ENCODE measurements around the gene OGA.

The OGA gene

GRCh38 chr10:101839416-101840063 is 21.3 kb upstream of the OGA start:
- TF ChIP-seq CTCF (IDR thresholded peaks at IDR 0.05): no peak
- Mint-ChIP-seq H3K9me3 (no peaks in the 10 kb centered on the region), H3K27ac (no peak overlapping the region), H3K27me3 (ENCODE audit: low read depth, poor library complexity) (peaks cover 42% of the 10 kb centered on the region), H3K36me3 (ENCODE audit: low read depth) (no peaks in the 10 kb centered on the region), H3K4me3 (peak overlapping the region; percentile 75), H3K4me1 (peaks cover 66% of the 10 kb centered on the region)
- DNase-seq: peak; percentile 71

- Mint-ChIP-seq H3K36me3 (ENCODE audit: low read depth) (no peaks in the 10 kb centered on the region), H3K4me3 (peak overlapping the region; percentile 75), H3K27me3 (ENCODE audit: low read depth, poor library complexity) (peaks cover 38% of the 10 kb centered on the region), H3K9me3 (no peaks in the 10 kb centered on the region), H3K27ac (no peak overlapping the region), H3K4me1 (peaks cover 66% of the 10 kb centered on the region)
- TF ChIP-seq CTCF (IDR thresholded peaks at IDR 0.05): no peak
- DNase-seq: no peak
Measured at GRCh38 chr10:101839002-101839401, 20.8 kb upstream of the OGA start.

- DNase-seq: peak; percentile 26
- Mint-ChIP-seq H3K36me3 (ENCODE audit: low read depth) (no peaks in the 10 kb centered on the region), H3K4me3 (peak overlapping the region; percentile 75), H3K27me3 (ENCODE audit: low read depth, poor library complexity) (peaks cover 36% of the 10 kb centered on the region), H3K27ac (peak overlapping the region; percentile 58), H3K9me3 (no peaks in the 10 kb centered on the region), H3K4me1 (peaks cover 69% of the 10 kb centered on the region)
- no peak for TF ChIP-seq CTCF (IDR thresholded peaks at IDR 0.05)
Measured at GRCh38 chr10:101838416-101838970, 20.2 kb upstream of the OGA start.

GRCh38 chr10:101837748-101838147 is 19.5 kb upstream of the OGA start:
- Mint-ChIP-seq H3K9me3 (no peaks in the 10 kb centered on the region), H3K27ac (peak overlapping the region; percentile 58), H3K27me3 (ENCODE audit: low read depth, poor library complexity) (peaks cover 31% of the 10 kb centered on the region), H3K4me3 (peak overlapping the region; percentile 75), H3K36me3 (ENCODE audit: low read depth) (no peaks in the 10 kb centered on the region), H3K4me1 (peaks cover 76% of the 10 kb centered on the region)
- DNase-seq: peak; percentile 35
- TF ChIP-seq CTCF (IDR thresholded peaks at IDR 0.05): no peak

- no peaks in the 10 kb centered on the region for H3K36me3 Mint-ChIP-seq (ENCODE audit: low read depth)
- no peak for TF ChIP-seq CTCF (IDR thresholded peaks at IDR 0.05)
- H3K27ac Mint-ChIP-seq: no peak overlapping the region
- H3K27me3 Mint-ChIP-seq (ENCODE audit: low read depth, poor library complexity): peaks cover 9% of the 10 kb centered on the region
- peaks cover 87% of the 10 kb centered on the region for H3K4me1 Mint-ChIP-seq
- H3K4me3 Mint-ChIP-seq: no peak overlapping the region
- H3K9me3 Mint-ChIP-seq: no peaks in the 10 kb centered on the region
- no peak for DNase-seq
Measured at GRCh38 chr10:101835362-101835761, 17.1 kb upstream of the OGA start.

- H3K4me3 Mint-ChIP-seq: no peak overlapping the region
- no peak overlapping the region for H3K27ac Mint-ChIP-seq
- DNase-seq: no peak
- H3K9me3 Mint-ChIP-seq: no peaks in the 10 kb centered on the region
- no peaks in the 10 kb centered on the region for H3K36me3 Mint-ChIP-seq (ENCODE audit: low read depth)
- H3K27me3 Mint-ChIP-seq (ENCODE audit: low read depth, poor library complexity): peaks cover 6% of the 10 kb centered on the region
- H3K4me1 Mint-ChIP-seq: peaks cover 85% of the 10 kb centered on the region
- no peak for TF ChIP-seq CTCF (IDR thresholded peaks at IDR 0.05)
Measured at GRCh38 chr10:101834341-101834740, 16.1 kb upstream of the OGA start.

Data from nephron progenitor cell (in vitro differentiated cells).